Stimulated activated CD8-positive, alpha-beta memory T cell treated with anti-CD3 and anti-CD28 coated beads, Interleukin-12 subunit alpha, Interleukin-12 subunit beta, amount 100 ng/mL, for 24 hours (primary cell): ENCODE measurements around the gene NBAS.
"Not testable (repeated sequence)": the region's sequence is repeated elsewhere in the genome, so short reads cannot be mapped to it uniquely, and the experiment has no call there.

Experiments used
- DNase-seq: peaks from one replicate; pipeline ENCODE4 v3.0.0-alpha.2; 2020; ENCODE audit errors: extremely low read depth

The NBAS gene

DNA sequence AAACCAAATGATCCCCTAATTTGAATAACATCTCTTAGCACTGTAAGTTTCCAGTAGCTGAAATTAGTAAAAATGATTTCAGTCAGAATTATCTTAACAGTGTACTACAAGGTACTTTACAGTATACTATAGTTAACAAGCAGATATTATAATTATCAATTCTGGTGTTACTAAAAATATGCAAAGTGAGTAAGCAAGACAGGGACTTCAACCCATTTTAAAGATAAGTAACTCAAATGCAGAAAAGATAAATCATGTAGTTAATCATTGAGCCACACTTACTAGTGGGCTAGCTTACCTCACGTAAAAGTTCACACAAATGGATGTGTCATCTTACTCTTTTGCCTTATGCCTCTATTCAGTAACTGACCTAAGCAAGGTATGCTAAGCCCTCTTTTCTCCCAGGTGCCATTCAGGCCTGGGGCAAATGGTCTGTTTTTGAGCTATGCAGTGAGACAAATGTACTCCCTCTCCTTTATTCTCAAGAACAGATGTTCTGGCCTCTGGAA lies 101.0 kb downstream of the NBAS start:
- no peak for DNase-seq

- no peak for DNase-seq
These were observed 102.9 kb downstream of the NBAS start for GRCh38 chr2:15458277-15458676.

GRCh38 chr2:15457868-15458267 lies 103.3 kb downstream of the NBAS start:
- no peak for DNase-seq

DNA sequence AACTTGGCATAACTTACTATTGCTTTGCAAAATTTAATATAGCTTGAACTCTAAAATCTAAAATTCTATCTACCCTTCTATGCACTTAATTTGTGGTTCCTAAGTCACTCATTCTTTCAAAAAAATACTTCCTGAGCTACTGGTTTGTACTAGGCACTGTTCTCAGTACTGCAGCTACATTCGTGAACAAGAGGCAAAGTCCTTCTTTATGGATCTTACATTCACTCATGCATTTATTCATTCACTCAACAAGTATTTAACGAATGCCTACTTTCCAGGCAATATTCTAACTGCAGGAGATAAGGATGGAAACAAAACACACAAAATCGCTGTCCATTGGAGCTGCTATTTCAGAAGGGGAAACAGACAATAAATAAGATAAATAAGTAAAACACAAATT lies 104.8 kb downstream of the NBAS start:
- DNase-seq: no peak

DNA sequence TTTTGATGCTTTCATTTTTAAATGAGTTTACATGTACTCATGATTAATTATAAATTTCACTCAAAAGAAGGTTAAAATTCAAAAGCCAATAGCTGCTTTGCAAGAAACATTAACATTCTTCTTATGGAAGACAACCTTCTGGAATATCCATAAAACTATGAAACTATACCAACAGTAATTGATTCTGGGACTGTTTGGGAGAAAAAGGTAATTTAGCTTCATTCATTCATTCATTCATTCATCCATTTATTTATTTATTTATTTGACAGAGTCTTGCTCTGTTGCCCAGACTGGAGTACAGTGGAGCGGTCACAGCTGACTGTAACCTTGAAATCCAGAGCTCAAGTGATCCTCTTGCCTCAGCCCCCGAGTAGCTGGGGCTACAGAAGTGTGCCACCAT lies 110.3 kb downstream of the NBAS start:
- DNase-seq: no peak

GRCh38 chr2:15449556-15450236 lies 111.4 kb downstream of the NBAS start:
- DNase-seq: no peak

DNA sequence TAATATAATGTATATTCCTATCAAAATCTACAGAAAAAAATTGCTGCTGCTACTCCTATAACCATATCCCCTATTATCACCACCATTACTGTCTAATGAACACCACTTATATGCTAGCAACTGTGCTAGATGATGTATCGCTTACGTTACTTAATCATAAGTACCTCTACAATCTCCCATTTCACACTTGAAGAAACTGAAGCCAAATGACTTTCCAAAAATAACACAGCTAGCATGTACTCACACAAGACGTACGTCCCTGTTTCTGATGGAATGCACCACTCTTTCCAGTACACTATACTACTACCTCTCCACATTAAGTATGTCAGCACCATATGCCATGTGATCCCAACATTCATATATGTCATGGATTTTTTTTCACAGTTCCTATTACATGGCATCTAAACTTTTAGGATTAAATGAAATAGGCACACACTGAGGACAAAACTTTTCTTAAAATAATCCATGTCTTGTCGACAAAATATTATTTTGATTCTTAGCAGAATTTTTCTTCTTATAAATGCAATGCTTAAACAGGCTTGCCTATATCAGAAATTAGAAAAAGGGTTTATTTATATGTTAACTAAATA lies 112.8 kb downstream of the NBAS start:
- DNase-seq: no peak

GRCh38 chr2:15447381-15447780 lies 113.8 kb downstream of the NBAS start:
- DNase-seq: no peak

- no peak for DNase-seq
These were observed 114.2 kb downstream of the NBAS start for GRCh38 chr2:15446961-15447360.

GRCh38 chr2:15445891-15446562 lies 115.1 kb downstream of the NBAS start:
- no peak for DNase-seq

- not testable (repeated sequence) for DNase-seq
These were observed 121.2 kb downstream of the NBAS start for GRCh38 chr2:15439768-15440524.

DNA sequence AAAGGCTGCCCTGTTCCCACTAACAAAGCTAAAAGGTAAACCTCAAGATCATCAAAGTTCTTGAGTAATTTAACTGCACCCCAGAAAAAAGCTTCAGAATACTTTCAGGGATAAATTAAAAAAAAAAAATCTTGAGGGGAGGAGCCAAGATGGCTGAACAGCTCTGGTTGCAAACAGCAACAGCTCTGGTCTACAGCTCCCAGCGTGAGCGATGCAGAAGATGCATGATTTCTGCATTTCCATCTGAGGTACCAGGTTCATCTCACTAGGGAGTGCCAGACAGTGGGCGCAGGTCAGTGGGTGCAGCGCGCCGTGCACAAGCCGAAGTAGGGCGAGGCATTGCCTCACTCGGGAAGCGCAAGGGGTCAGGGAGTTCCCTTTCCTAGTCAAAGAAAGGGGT lies 121.8 kb downstream of the NBAS start:
- DNase-seq: not testable (repeated sequence)

GRCh38 chr2:15436195-15436594 lies 124.9 kb downstream of the NBAS start:
- no peak for DNase-seq

- DNase-seq: no peak
These were observed 125.7 kb downstream of the NBAS start for GRCh38 chr2:15435474-15435873.

DNA sequence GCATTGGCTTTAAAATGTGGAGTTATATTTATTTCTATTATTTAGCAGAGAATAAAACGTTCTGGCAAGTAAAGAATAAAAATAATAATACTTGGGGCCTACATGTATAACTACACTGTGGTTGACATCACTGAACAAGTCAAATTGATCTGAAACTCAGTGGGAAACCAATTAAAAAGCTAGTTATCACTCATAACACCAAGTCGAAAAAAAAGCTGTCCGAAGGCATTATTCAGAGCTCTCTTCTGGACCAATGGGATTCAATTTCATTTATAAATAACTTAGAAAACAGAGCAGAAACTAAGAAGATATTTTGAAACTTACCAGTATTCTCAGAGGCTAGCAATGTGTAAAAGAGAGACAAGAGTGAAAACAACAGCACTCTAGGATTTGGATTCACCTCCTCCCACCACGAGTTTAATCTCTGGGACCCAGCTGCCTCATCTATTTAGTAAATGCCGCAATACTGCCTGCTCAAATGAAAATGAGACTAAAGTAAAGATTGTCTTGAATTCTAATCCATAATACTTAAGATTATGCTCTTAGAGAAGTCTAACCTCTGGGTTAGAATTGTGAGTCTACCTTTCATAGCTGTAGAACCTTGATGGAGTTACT lies 128.4 kb downstream of the NBAS start:
- DNase-seq: no peak

- no peak for DNase-seq
These were observed 132.1 kb downstream of the NBAS start for GRCh38 chr2:15429032-15429431.

GRCh38 chr2:15427987-15428386 lies 133.1 kb downstream of the NBAS start:
- no peak for DNase-seq

- no peak for DNase-seq
These were observed 134.5 kb downstream of the NBAS start for GRCh38 chr2:15426606-15427005.

- no peak for DNase-seq
These were observed 135.4 kb downstream of the NBAS start for GRCh38 chr2:15425712-15426111.

GRCh38 chr2:15421753-15422152 lies 139.4 kb downstream of the NBAS start:
- no peak for DNase-seq

DNA sequence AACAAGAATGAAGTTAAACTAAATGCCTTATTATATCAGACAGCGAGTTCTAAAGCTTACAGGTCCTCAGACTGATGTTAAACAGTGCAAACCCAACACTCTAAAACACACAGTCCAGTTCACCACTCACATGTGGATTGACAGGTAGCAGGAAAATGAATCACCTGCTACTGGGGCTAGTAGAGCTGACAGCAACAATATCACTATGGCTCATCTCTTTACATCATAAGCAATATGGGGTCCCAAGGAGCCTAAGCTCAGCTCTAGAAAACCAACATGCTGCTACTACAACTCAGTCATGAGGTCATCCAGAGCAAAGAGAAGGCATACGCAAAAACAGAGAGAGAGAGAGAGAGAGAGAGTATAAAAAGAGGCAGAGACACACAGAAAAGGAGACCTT lies 145.4 kb downstream of the NBAS start:
- no peak for DNase-seq

GRCh38 chr2:15412779-15413178 lies 148.4 kb downstream of the NBAS start:
- no peak for DNase-seq
